T follicular helper cell (primary cell): ENCODE measurements around the gene NCAM1.
"Not testable (repeated sequence)": the region's sequence is repeated elsewhere in the genome, so short reads cannot be mapped to it uniquely, and the experiment has no call there.

ENCODE experiments used
- DNase-seq: peaks from one replicate; pipeline ENCODE4 v3.0.0-alpha.2; 2020; ENCODE audit warnings: low read depth
- total RNA-seq, 2 experiments: gene quantifications; one replicate each; lab custom pipeline; 2026; lab: John Stamatoyannopoulos, UW

NCAM1 gene
- 0.12 to 0.13 reads per million in 2 experiments for total RNA-seq

- no peak for DNase-seq
Measured at GRCh38 chr11:112961146-112961668, at the start of gene NCAM1. TSS of gene NCAM1 (plus strand) at chr11:112961420.

- DNase-seq = no peak
Measured at GRCh38 chr11:112922606-112923005, 38.6 kb upstream of the NCAM1 start.

- not testable (repeated sequence) for DNase-seq
Measured at GRCh38 chr11:112924836-112925235, 36.4 kb upstream of the NCAM1 start.

GRCh38 chr11:112925516-112926310 lies 35.5 kb upstream of the NCAM1 start:
- DNase-seq = no peak

GRCh38 chr11:112928136-112928535 lies 33.1 kb upstream of the NCAM1 start:
- no peak for DNase-seq

GRCh38 chr11:112929432-112929831 lies 31.8 kb upstream of the NCAM1 start:
- DNase-seq = no peak

GRCh38 chr11:112931703-112932102 lies 29.5 kb upstream of the NCAM1 start:
- no peak for DNase-seq

GRCh38 chr11:112932593-112932992 lies 28.6 kb upstream of the NCAM1 start:
- DNase-seq = no peak

GRCh38 chr11:112933970-112934369 lies 27.2 kb upstream of the NCAM1 start:
- DNase-seq = no peak

GRCh38 chr11:112941104-112941503 lies 20.1 kb upstream of the NCAM1 start:
- DNase-seq = no peak

GRCh38 chr11:112942966-112943643 lies 18.1 kb upstream of the NCAM1 start:
- no peak for DNase-seq

GRCh38 chr11:112946866-112947265 lies 14.4 kb upstream of the NCAM1 start:
- no peak for DNase-seq

GRCh38 chr11:112949781-112950575 lies 11.2 kb upstream of the NCAM1 start:
- no peak for DNase-seq

GRCh38 chr11:112958670-112959069 lies 2.5 kb upstream of the NCAM1 start:
- DNase-seq = no peak

GRCh38 chr11:112961751-112962578 lies 745 bp downstream of the NCAM1 start:
- no peak for DNase-seq

GRCh38 chr11:112962579-112963367 lies 1.6 kb downstream of the NCAM1 start:
- no peak for DNase-seq

- DNase-seq = no peak
Measured at GRCh38 chr11:112963368-112963955, 2.2 kb downstream of the NCAM1 start.

- DNase-seq = no peak
Measured at GRCh38 chr11:112965656-112966055, 4.4 kb downstream of the NCAM1 start.

- DNase-seq = no peak
Measured at GRCh38 chr11:112966561-112966960, 5.3 kb downstream of the NCAM1 start.

- DNase-seq = no peak
Measured at GRCh38 chr11:112967082-112967481, 5.9 kb downstream of the NCAM1 start.
